ENCODE measurements around the gene NXN.
"Not testable (repeated sequence)": the region's sequence is repeated elsewhere in the genome, so short reads cannot be mapped to it uniquely, and the experiment has no call there.

NXN gene

DNA sequence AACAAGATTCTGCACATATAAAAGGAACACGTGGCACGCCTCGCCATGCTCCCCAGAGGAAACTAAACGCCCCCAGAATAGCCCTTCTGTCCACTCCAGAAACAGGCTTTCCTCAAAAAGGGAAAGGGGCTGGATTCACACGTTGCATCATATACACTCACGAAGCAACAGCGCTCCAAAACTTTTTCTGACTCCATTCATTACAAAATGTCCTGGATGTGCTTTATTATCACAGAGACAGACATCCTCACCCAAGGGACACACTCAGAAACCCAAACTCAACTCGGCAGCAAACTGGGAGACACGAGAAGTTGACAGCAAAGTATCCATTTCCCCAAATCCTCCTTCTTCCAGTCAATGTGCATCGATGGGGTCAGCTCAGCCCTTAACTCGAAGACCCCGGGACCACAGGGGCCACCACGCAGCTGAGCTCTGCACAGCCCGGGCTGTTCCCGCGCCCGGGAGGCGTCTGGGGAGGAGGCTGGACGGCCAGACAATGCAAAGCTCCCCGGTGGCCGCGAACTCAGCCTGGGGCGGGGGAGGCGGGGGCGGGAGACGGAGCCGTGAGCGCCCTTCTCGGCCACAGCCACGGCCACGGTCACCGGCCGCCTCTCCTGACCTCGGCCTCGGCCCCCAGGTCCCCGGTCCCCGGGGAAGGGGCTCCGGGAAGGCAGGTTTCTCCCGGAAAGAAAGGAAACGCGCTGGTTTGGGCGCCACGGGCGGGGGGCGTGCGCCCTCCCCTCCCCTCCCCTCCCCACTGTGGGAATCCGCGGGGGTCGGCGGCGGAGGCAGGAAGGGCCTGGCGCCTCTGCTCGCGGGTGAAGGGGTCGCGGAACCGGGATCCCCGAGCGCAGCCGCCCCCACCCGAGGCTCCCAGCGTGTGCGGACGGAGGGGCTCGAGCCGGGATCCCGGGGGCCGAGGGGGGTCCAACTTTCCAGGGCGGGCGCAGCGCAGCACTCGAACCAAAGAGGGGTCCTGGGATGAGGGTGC, 1.2 kb downstream of the NXN start:
- no peak for DNase-seq

DNA sequence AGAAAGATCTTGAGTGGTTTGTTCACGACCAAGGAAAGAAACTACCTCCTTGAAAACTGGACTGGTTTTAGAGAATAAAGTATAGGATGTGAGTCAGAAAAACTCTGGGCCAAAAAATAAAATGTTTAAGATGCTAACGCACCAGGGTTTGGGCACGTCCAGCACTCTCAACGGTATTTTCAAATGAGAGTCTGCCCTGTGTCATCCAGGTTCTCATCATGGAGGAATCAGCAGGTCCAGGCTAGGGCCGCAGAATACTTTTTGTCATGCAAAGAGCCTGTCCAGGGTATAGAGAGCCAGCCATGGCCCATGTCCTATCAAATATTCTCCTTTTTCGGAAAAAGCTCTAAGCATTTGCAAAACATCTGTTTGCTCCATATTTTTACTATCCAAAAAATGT, 2.4 kb downstream of the NXN start:
- no peak for DNase-seq

DNA sequence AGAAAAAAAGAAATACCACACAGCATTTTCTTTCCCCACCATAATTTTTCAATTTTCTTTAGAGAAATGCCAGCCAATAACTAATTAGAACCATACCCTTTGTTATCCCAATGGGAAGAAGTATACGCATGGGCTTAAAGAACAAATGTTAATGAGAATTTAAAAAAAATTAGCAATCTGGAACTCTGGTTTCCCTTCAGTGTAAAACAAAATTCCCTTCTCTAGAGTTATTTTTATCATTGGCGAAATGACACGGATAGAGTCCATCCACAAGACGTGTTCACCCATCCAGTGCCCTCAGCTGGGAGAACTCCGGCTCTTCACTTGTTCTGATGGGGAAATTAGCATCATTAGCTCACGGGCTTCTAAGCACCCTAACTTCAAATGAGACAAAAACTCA, 3.3 kb downstream of the NXN start:
- no peak for DNase-seq

DNA sequence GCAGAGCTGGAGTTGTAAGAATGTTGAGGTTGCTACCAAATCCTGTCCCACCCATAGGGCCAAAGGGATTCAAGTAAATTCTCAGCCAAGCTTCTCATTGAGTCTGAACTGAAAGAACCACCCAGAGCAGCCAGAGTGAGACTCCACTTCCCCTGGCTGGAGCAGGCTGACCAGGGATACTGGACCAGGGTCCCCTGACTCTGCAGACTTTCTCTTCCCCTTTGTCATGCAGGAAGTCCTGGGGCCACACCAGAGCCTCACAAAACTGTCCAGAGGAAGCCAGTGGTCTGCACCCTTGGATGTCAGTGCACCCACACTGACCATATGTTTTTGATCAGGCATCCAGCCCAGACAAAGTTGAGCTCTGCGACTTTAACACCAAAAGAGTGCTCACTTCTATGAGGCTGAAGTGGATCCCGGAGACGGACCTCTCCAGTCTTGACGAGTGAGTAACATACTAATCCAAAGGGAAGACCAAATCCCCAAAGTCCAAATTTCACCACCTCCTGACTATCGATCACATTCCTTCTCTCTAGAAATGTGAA, 4.1 kb downstream of the NXN start:
- no peak for DNase-seq

DNA sequence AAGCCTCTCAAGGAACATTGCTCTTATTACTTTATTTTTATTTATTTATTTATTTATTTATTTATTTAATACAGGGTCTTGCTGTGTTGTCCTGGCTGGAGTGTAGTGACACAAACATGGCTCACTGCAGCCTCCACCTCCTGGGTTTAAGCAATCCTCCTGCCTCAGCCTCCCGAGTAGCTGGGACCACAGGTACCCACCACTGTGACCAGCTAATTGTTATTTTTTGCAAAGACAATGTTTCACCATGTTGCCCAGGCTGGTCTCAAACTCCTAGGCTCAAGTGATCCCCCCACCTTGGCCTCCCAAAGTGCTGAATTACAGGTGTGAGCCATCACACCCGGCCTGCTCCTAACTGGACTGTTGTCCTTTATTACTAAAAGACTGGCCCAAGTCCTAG, 4.8 kb downstream of the NXN start:
- DNase-seq, result not testable (repeated sequence)

DNA sequence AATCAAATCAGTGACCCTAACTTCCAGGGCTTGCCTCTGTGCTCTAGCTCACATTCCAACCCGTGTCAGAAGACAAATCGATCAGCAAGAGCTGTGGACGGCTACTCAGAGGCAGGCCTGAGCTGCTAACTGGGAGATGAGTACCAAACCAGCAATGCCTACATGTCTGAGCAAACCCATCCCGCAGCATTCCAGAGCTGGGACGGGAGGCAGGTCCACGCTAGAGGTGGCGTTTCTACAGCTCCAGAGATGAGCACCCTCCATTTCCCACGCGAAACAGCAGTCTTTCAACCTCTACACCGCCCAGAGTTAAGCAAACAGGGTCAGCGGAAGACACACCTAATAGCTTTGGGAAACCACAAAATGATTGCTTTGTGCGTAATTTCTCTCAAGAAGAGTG, 6.5 kb downstream of the NXN start:
- no peak for DNase-seq

DNA sequence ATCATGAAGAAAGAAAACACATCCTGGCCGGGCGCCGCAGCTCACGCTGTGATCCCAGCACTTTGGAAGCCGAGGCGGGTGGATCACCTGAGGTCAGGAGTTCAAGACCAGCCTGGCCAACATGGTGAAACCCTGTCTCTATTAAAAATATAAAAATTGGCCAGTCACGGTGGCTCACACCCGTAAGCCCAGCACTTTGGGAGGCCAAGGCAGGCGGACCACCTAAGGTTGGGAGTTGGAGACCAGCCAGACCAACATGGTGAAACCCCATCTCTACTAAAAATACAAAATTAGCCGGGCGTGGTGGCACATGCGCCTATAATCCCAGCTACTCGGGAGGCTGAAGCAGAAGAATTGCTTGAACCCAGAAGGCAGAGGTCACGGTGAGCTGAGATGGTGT, 7.7 kb downstream of the NXN start:
- DNase-seq, result not testable (repeated sequence)

DNA sequence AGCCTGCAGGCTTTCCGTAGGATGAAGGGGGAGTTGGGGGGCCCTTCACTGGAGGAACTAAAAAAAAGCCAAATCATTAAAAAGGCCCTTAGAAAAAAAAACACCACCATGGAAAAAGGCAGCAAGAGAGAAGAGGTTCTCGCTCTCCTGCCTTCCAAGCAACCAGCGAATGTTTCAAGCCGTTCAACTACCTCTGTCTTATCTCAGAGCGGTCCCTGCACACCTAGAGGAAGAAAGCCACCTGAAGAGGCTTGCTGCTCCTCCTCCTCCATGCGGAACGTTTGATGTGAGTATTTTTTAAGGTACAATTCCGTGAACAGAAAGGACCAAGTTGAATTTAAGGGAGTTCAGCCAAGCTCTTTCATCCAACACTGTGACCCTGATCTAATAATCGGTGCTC, 9.2 kb downstream of the NXN start:
- no peak for DNase-seq

DNA sequence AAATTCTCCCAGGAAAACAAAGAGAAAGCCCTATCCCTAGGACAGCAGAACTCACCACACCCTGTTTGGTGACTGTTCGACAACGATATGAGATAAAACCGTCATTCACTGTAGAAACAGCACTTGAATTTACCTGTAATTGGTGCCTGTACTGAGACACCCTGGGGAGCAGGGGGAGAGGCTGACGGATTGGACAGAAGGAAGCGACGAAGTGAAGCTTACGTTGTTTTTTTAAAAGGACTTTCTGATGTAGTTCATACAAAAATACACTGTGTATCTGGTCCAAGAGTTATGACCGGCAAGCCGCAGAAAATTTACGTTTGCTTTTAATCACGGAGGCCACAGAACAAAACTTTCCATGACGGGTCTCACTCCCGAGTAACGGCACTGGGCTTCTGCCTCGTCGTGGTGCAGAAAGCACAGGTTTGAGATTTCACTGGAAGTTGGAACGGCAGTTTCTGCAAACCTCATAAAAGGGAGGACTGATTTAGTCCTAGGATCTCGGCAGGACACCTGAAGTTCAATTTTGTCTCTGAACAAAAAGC, 9.7 kb downstream of the NXN start:
- DNase-seq, result no peak

DNA sequence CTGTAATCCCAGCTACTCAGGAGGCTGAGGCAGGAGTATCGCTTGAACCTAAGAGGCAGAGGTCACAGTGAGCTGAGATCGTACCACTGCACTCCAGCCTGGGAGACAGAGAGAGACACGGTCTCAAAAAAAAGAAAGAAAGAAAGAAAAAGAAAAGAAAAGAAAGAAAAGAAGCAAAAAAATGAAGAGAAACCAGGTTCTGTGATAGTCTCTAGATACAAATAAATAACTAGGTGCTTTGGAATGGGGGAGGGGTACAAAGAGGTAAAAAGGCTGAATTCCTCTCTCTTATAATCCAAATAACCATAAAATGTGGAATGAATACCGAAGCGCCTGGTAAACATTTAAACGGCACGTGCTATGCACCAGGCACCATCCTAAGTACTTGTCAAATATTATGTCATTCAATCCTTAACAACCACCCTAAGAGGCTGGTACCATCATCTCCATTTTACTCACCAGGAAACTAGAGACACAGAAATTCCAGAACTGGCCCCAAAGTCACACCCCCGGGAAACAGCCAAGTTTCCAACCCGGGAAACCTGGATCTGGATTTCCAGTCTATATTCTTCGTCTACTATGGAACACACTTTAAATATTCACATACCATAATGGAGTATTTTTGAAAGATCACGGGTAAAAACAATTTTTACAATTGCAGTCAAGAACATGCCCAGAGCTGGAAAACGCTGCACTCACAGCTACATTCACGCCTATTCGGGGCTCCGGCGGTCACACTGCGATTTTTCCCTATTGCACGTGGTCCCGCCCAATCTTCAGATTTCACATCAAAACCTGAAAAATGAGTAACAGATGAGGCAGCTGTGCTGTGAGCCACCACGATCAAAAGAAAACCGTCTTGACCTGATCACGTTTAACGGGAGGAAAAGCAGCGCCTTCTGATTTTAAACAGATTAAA, 10.5 kb downstream of the NXN start:
- DNase-seq, result no peak

DNA sequence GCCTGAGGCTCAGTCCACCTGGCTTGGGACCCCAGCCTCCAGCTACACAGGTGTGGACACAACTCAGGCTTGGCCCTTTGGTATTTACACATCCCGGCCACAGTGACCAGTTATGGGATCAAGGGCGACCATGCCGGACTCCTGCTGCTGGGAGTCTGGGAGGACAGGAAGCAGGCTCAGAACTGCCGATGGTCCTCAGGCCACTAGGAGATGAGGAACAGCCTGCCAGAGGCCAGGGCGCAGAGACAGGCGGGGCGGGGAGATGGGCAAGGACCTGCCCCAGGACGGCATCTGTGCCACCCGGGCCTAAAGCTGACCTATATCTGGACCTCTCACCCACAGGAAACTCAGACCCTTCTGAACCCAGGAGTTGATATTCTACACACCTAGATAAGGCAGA, 12.5 kb downstream of the NXN start:
- DNase-seq, result no peak

DNA sequence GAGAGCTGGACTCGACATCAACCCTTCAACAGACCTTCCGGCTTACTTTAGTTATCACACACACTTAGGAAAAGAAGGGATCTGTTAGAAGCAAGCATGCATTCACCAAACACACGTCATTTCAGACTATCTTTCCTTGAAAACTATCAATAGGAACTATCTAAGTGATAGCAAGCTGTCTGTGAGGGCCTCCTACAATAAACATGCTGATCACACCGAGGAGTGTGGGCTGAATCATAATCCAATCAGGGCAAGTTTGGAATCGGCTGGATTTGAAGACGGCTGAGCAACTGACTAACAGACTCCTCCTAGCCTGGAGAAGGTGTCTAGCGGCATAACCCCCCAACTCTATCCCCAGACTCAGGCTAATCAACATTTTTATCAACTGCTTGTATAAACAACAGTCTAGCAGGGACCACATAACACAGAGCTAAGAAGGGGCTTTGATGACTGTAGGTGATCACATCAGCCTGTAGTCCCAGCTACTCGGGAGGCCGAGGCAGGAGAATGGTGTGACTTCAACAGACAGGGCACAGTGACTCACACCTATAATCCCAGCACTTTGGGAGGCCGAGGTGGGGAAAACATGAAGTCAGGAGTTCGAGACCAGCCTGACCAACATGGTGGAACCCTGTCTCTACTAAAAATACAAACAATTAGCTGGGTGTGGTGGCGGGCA, 14.1 kb downstream of the NXN start:
- no peak for DNase-seq

DNA sequence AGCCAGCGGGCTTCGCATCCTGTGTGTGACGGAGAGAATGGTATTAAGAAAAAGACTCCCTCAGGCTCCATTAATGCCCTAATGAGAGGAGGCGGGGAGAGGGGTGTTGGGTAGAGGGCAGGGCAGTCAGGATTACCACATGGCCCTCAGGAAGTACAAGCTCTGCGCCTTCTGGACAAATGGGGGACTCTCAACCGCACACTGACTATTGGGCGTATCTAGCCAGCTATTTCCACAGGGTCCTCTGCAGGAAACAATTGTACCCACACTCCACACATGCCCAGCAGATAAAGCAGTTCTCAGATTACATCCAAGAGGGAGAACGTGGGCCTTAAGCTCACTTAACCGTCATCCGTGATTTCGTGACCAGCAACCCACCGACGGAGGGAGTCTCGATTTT, 14.7 kb downstream of the NXN start:
- DNase-seq, result no peak

DNA sequence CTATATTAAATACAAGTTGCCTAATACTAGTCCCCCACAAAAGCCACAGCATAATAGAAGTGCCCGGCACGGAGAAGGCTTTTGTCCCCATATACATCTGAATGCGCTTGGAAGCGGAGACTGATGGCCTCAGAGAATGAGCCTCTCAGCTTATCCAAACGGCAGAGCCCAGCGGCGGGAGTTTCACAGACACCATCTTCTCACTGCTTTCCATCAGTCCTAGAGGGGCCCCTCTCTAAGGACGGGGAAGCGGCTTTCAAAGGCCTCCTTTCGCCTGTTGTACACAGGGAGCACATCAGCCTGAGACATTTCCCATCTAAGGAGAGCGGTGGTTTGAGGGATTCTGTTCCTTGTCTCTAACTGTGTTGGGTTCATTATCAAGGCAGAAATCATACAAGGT, 16.9 kb downstream of the NXN start:
- DNase-seq, result no peak

DNA sequence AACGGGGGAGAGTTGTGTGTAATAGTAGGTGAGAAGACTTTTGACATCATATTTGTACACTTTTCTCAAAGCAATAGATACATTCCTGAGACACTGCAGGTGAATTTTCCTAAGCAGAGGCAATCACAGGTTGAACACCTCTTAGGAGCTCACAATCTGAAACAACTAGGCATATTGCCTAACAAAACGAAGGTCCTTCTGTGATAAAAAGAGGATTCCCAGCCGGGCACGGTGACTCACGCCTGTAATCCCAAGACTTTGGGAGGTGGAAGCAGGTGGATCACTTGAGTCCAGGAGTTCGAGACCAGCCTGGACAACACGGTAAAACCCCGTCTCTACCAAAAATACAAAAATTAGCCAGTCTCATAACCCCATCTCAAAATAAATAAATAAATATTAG, 17.4 kb downstream of the NXN start:
- no peak for DNase-seq

DNA sequence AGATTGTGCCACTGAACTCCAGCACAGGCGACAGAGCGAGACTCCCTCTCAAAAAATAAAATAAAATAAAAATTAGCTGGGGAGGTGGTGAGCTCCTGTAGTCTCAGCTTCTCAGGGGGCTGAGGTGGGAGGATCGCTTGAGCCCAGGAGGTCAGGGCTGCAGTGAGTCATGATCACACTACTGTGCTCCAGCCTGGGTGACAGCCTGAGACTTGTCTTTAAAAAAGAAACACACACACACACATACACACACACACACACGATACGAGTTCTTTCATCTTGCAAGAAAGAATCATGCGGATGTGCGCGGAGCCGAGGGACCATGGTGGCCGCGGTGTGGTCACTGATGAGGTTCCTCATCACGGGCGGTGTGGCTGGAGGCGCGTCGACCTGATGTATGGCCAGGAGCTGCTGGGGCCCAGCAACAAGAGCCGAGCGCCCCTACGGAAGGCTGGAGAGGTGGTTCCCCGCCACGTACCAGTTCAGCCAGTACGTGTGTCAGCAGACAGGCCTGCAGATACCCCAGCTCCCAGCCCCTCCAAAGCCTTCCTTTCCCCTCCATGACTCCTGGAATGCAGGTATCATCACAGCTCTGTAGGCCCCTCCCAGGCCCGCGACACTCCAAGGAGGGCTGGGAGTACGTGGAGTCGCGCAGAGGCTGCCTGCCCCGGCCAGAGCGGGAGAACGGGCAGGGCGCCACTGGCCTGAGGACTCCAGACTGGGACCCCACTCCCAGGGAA, 20.7 kb downstream of the NXN start:
- no peak for DNase-seq

DNA sequence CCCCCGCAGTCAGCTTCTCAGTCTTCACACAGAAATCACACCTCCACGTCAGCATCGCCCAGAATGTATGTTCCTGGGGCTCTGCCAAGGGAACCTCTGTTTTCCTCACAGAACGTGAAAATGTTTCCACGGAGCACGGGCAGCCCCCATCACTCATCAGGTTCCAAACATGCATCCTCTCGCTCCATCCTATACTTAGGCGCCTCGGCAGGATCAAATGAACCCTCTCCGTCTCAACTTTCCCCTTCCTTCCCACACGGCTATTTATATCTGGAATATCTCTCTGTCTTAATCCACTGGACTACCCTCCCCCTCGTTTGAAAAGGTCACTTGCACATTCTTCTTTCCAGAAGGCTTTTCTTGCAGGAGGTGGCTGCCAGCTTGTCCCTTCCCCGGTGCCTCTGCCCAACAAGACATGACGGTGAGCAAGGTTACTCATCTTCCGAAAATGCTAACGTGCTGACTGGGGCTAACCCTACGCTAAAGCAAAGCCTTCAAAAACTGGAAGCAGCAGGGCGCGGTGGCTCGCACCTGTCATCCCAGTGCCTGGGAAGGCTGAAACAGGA, 21.6 kb downstream of the NXN start:
- DNase-seq, result no peak

DNA sequence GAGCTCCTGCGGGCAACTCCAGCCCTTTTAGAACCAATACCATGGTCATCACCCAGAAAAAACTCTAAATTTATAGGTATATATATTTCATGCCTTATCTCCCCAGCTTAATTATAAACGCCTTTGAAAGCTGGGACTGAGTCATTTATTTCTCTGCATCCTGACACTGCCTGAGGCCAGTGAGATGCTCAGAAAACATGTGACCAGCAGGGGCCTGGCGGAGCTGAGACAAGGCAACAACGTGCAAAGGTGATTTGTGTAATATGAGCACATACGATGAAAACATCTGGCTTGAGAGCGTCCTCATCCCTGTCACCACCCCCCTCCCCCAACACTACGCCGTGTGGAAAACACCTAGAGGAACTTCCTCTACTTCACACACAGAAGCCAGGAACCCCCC, 22.7 kb downstream of the NXN start:
- no peak for DNase-seq

DNA sequence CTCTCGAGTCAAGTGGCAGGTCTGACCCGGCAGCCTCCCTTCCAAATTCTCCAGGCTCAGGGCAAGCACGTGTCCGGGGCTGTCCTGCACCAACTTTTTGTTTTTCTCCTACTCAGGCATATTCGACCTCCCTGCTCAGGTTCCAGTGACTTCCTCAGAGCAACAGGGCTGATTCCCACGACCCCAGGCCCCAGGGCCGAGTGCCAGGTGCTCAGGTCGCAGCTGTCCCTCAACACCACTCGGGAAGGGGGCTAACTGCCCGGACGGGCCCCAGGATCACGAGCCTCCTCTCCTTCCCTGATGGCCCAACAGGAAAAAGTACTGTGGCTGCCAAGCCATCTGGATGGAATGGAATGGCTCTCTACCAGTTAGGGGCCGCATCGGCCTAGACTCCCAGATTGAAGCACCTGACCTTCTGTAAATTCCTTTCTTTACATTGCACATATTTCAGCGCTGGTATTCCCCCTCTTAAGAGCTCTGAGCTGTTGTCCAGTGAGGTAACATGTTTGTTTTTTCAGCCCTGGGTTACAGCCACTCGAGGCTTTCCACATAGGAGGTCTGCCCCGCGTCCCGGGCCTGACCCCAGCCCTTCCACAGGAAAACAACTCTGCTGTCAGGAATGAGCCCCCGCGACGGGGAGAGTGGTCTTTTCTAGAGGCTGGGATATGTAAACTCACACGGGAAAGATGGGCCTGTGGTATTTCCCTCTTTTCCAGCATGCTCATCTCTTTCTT, 25.0 kb downstream of the NXN start:
- no peak for DNase-seq

DNA sequence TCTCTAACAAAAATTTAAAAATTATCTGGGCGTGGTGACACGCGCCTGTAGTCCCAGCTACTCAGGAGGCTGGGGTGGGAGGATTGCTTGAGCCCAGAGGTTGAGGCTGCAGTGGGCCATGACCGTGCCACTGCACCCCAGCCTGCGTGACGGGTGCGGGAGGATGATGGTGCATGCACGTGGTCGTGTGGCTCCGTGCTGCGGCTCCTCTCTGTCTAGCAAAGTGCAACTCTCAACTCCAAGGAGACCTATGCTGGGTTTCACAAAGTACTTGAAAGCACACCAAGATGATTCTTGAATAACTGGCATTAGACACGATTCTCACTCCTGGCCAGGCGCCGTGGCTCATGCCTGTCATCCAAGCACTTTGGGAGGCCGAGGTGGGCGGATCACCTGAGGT, 25.8 kb downstream of the NXN start:
- no peak for DNase-seq

DNA sequence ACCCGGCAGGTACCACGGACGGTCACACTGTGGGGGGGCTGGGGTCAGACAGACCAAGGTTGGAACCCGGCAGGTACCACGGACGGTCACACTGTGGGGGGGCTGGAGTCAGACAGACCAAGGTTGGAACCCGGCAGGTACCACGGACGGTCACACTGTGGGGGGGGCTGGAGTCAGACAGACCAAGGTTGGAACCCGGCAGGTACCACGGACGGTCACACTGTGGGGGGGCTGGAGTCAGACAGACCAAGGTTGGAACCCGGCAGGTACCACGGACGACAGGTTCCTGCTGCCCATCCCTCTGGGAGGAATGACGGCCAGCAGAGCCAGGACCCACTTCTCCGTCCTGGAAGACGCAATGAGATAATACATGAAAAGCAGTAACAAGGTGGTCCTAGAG, 27.0 kb downstream of the NXN start:
- DNase-seq, result not testable (repeated sequence)

Data from NCI-H1092 treated with DMSO at 0.1 percent for 48 hours (cell line).